Hippocampal formation (tissue), 2 donors: ENCODE results near the gene SLC15A1.

ENCODE experiments used
- DNase-seq, 2 donors: peaks; one replicate each; lab custom pipeline; 2025; lab: John Stamatoyannopoulos, UW

Gene SLC15A1

DNA sequence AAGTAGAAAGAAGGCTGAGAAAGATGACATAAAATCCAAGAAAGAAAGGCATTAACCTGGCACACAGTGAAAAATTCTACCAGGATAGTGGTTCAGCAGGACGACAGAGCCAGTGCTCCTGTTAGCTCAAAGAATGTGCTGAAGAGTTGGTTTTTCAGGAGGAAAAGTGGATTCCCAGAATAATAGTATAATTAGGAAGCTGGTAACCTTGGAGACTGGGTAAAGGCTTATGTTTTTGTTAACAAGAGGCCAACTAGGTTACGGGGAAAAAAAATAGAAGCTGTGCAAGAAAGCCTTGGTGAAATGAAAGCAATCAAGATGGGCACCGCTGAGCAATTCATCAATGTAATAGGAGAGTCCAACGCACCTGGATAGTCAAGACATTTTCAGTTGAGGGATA lies 54.7 kb downstream of the SLC15A1 start:
- no peak for DNase-seq

DNA sequence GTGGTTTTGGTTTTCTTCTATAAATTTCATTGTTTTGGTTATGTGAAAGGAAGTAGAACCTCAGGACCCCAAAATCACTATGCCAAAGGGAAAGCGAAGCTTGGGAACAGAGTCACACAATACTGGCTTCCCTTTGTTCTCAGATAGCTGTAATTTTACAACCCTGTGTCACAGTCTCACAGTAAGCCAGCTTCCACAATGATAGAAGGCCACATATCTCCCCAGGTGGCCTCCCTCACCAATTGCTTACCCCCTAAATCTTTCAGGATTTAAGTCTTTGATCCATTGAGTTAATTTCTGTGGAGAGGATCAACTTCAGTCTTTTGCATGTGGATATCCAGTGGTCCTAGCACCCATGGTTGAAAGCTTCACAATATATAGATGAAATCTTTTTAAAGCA lies 58.7 kb downstream of the SLC15A1 start:
- no peak for DNase-seq

DNA sequence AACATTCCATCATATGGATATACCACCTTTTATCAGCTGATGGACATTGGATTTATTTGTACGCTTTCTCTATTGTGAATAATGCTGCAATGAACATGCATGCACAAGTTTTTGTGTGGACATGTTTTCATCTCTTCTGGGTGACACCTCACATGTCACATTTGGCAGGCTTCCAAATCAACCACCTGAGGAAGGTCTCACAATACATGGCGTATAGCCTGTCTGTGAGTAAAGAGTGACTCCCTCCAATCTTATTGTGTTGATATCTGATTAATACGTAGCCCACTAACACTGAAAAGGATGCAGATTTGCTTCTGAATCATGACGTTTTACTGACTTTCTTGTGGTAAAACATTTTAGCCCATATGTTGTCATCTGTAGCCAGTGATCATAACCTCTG lies 61.1 kb downstream of the SLC15A1 start:
- DNase-seq = no peak

DNA sequence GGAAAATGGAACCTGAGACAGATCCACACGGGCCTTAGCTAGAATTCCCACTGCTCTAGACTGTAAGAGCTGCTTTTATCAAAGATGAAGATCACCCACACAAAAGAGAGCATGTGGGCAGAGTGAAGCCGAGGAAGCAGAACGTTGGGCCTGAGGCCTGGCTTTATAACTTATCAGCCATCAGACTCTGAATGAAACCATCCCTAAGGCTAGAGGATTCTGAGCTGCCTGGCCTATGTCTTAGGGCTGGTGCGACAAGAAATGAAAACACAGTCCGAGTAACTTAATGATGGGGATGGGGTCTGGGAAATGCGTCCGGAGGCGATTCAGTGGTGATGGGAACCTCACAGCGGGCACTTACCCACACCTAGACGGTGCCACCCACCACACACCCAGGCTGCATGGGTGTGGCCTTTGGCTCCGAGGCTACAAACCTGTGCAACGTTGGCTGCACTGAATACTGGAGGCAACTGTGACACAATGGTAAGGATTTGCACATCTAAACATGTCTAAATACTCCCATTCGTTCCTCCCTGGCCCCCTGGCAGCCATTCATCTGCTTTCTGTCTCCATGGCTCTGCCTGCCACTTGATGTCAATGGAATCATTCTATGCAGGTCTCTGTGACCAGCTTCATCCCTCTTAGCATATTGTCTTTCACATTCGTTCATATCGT lies 62.0 kb downstream of the SLC15A1 start:
- DNase-seq = no peak

DNA sequence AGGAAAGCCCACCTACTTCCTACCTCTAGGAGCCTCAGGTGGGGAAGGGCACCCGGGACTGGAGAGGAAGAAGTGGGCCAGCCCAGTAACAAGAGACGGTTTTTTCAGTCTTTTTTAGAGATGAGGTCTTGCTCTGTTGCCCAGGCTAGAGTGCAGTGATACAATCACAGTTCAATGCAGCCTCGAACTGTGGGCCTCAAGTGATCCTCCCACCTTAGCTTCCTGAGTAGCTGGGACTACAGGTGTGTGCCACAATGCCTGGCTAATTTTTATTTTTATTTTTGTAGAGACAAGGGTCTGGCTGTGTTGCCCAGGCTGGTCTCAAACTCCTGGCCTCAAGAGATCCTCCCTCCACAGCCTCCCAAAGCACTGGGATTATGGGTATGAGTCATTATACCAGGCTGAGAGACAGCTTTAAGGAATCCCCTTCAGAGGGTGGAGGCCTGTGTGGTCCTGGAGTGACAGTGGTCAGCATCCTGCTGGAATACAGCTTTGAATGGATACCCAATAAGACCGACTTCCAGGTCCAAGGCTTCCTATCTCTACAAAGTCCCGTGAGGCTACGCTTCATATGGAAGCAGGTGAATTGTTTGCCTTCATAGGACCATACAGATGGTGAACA lies 63.0 kb downstream of the SLC15A1 start:
- DNase-seq = no peak

DNA sequence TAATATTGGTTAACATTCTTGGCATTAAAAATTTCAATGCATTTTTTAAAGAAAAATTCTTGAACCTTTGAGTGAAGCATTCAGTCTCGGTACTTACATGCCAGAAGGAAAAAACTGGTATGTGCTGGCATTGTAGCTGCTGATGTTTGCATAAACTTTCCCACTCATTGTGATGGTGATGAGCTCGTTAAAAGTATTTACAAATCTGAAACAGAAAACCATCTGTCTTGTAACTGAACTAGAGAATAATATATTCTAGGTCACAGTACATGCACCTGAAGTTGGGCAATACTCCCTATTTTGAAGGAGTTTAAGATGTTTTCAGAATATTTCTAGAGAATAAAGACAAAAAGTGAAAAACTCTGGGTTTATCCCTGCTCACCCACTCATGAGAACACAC lies 64.1 kb downstream of the SLC15A1 start:
- DNase-seq = no peak

DNA sequence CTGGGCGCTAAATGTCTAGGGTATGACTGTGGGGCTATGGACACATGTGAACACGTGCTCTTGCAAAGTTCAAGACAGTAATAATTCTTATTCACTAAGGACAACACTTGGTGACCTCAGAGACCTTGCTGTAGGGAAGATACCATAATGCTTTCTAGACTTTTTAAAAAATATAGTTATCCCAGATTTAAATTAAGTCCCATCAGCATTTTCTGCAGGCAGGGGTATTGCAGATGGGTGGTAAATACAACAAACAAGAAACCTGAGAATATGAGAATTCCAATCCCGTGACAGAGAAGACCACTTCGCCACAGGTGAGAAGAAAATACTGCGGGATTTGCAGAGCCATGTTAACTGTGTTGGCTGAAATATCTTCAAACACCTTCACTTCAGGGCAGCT lies 65.2 kb downstream of the SLC15A1 start:
- DNase-seq = no peak

DNA sequence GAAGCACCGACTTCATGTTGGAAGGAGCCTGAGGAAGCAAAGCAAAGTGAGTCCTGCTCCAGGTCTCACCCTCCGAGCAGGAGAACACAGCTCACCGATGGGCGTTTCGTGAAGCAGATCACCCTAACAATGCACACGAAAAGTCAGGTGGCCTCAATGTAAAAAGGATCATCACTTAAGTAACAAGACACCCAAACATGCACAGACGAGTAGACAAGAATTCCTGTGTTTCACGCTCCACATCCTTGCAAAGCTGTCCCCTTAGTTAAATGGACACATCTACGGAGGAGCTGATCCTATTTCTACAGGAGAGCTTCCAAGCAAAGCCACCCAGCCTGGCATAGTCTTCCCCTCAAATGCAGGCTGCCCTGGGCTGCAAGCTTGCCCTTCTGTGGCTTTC lies 66.2 kb downstream of the SLC15A1 start:
- no peak for DNase-seq

DNA sequence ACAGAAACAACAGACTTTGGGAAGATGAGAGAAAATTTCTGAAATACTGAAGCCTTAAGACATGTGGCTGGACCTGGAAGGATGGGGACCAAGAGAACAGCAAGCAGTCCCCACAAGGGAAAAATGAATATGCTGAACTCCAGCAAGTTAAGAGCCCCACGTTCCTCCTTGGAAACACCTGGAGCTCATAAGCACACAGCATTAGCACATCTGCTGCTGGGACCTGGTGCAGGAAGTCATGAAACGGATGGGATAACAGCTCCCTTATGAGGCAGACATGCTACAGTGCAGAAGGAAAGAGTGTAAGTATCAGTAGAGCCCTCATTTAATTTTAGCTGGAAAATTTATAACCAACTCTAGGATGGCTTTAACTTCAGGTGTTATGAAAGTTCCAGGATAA lies 67.3 kb downstream of the SLC15A1 start:
- no peak for DNase-seq

DNA sequence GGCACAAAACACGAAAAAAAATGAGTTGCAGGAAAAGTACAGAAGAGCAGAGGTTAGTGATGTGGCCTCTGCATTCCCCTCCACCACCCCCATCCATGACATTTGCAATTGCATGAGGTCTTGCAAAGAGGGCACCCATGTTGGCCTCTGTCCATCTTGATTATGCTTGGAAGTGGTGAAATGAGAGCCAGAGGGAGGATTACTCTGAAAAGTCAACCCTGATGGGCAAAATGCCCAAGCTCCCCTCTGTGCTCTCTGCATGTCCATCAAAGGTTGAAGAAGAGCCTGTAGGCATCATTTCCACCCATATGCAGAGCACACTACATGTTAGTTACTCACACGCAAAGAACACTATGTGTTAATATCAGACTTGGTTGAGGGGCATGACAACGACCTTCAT lies 71.4 kb downstream of the SLC15A1 start:
- DNase-seq = no peak

DNA sequence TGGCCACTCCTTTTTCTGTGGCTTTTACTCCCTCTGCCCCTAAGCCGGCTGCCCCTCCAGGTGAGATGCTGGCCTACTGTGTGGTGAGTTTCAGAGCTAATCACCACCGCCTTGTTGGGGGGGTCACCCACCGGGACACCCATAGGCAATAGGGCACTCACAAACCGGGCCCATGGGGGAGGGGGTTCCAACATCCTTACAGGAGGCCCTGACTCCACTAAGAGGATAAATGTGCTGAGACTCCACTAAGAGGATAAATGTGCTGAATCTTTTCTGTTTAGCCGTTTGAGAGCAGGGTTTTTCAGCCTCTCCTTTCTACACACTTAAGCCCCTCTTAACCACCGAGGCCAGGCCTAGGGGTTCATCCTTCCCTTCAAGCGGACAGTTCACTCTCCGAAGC lies 73.7 kb downstream of the SLC15A1 start:
- no peak for DNase-seq

DNA sequence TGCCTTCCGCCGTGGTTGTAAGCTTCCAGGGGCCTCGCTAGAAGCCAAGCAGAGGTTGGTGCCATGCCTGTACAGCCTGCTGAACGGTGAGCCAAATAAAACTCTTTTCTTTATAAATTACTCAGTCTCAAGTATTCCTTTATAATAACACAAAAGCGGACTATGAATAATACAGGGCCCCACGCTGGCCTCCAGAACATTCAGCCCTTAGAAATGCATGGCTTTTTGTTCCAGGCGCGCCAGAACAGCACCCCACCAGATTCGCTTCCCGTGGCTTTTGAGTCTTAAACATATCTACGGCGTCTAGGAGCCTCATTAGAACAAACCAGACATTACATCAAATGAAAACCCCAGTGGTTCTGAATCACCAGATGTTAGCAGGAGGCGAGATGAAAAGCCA lies 75.1 kb downstream of the SLC15A1 start:
- DNase-seq = no peak

DNA sequence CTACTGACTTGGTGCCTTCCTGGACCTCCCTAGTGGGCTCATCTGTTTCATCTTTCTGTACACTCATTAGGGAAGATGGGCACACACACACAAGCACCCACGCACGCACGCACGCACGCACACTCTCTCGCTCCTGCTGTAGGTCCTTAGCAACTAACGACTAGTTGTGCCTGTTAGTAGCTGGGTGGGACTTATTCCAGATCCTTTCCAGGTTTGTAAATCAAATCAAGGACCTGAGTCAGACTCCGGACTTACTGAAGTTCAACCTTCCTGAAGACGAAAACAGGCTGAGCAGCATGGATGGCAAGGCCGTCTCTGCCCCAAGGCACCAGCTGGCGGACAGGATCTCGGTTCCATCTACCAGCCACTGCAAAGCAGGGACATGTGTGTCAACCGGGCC lies 76.2 kb downstream of the SLC15A1 start:
- DNase-seq = no peak

DNA sequence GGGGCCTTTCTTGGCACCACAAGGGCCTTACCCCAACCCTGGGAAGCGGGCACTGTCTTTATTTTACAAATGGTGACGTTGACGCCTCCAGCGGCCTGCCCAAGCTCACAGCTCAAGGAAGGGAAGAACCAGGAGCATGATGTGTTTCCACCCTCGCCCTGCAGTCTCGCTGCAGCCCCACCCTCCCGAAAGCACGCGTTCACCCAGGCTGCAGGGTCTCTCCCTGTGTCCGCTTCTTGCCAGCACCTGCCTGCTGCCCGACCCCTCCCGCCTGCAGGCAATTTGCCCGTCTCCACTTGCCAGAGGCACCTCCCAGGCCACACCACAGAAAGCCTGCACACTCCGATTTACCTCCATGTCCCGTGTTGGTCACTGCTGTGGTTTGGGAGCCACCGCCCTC lies 76.6 kb downstream of the SLC15A1 start:
- DNase-seq = no peak

DNA sequence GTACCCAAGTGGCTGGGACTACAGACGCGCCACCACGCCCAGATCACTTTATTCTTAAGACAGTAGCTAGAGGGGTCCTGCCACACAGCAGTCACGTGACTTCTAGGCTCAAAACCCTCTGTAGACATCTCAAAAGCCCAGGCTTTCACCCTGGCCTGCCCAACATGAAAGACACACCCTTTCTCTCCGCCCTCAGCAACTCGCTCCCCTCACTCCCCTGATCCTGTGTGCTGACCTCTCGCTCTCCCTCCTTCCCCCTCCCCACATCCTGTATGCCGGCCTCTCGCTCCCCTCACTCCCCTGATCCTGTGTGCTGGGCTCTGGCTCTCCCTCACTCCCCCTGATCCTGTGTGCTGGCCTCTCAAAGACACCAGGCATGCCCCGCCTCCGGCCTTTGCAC lies 77.4 kb downstream of the SLC15A1 start:
- DNase-seq = no peak

DNA sequence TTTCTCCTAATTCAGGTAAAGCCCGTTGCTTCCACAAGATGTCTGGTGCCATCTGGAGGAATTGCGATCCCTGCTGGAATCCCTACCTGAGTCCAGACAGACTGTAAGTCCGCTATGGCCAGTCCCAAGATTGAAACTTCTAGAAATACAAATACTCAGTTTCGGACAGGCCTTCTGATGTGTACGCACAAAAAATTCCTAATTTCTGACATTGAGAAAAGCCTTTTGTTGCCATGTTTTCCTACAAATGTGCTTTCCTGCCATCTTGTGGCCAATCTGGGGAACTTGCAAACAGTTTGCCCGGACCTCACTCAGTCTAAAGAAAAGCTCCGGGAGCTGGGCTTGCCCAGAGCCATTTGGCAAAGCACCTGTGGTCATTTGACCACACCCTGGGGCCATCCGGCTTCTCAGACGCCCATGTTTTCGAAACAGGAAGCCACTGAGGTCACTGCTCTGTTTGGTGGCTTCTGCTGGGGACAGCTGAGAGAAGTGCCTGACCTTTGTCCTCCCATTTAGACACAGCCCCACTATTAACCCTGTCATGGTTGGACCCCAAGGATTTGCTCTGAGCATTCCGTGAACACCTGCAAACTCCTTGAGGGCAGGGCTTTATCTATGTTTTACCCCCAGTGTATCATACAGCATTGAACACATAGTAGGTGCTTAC lies 79.4 kb downstream of the SLC15A1 start:
- peak; percentile 39 to 56 for DNase-seq

DNA sequence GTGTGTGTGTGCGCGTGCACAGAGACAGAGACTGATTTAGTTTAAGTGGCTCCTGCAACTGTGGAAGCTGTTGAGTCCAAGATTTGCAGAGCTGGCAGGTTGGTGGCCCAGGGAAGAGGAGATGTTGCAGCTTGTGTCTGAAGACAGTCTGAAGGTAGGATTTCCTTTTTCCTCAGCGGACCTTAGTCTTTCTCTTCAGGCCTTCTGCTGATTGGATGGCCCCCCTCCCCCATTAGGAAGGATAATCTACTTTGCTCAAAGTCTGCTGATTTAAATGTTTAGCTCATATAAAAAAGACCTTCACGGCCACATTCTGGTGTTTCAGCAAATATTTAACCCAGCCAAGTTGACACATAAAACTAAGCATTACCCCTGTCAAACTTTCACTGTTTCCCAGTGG lies 84.3 kb downstream of the SLC15A1 start:
- DNase-seq = no peak

DNA sequence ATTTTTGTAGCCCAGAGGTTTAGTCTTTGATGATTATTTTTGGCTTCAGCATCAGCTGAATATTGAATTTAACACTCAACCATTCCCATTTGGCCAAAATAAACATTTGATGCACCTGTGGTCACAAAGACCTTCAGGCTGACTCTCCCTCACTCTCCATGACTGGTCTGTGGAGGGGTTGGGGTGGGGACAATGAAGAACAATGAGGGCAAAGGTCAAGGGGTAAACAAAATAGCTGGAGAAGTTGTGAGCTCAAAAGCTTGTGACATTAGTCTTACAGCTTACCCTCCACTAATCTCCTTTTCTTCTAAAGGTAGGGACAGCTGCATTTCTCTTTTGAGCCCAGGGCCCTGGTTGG lies 86.9 kb downstream of the SLC15A1 start:
- no peak for DNase-seq

DNA sequence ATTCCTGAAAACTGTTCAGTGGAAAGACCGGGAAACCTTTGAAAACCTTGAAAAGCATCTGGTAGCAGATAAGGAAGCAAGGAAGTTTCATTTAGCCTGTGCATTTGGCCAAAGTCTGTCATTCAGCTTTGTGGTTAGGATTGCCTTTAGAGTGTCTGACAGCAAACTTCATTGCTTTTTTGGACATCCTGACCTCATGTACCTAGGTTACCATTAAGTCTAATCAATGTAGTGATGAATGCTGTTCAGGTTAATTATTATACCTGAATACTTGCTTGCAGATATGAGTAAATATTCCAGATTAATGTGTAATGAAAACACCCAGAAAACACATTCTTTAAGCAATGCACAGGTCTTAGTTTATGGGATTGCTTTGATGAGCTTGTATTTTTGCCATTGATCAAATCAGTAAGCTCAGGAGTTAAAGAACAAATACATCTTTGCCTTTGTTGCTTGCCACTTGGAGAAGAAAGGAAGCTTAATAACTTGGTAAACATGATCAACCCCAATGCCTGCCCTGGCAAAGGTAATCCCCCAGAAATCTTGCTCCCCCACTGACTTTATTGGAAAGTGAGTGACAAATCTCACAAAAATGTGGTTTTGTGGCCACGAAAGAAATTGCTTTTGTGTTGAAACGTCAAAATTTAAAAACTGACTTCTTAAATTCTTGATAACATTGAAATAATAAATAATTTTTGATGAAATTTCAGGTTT lies 87.4 kb downstream of the SLC15A1 start:
- DNase-seq = no peak

DNA sequence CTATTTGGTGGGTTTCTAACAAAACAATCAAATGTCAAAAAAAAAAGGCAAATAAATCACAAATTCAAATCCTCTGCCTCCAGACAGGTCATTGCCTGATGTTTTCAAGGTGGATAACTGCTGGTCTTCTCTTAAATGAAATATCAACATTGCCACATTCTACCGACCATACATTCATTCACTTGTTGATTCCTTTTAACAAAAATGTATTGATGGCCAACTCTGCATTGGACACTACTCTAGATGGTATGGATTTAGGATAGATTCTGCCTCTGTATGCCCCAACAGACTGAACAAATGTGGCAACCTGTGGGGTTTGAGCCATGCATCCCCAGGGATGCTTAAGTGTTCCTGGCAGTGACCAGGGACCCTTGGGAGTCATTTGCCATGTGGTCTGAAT lies 88.0 kb downstream of the SLC15A1 start:
- no peak for DNase-seq

DNA sequence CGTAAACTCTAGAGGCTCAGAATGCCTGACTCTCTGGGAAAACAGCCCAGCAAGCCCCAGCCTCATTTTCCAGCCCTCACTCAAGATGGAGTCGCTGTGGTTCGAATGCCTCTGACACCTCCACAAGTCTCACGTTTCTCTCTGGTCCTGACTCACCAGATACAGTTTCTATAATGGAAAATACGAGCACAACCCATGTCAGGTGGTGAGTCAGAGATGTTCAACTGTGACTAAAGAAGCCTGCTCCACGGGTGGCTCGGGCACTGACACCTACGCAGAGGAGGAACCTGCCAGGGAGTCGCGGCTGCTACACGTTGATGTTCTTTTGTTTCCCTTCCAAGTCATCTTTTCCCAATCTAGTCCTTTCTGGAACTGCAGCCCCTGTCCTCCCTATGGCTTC lies 88.4 kb downstream of the SLC15A1 start:
- DNase-seq = no peak

DNA sequence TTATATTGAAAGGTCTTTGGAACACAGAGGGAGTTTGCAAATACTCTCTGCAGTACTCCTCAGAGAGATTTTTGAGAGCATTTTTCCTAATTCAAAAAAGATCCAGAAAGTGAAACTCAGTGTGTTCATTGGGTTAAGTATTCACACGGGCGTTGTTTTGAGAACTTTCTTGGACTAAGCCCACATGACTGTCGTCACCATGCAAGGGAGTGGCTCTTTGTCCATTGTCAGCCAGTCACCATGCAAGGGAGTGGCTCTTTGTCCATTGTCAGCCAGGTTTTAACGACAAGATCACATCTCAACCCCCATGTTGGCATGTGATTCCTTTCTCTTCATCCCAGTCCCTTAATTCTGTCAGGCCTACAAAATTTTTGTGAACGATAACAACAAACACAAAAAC lies 94.3 kb downstream of the SLC15A1 start:
- DNase-seq = no peak

DNA sequence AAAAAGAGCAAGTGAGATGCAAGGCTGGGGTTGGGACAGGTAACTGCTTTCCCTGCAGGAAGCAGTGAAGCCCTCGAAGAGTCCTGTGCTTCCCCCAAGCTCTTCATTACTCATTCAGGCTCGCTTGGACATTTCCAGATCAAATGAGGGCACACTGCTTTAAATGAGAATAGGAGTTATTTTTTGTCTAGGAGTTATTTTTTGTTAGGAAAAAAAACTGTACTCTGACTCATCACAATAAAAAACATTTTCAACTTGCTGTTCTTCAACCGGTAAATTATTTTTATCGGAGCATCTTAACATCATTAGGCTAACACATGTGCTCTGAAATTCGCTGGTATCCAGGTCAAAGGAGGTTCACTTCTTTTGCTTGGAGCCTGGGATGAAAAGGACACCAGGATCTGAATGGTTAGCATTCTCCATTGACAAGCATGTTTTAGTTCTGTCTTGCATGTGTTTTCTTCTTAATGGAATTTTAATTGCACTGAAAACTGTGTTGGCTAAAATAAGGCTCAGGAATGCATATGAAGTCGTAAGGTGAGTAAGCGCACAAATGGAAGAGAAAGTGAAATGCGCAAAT lies 94.9 kb downstream of the SLC15A1 start:
- DNase-seq = no peak
